ENCODE results near the gene TMEM63A. TPM values are rescaled to one million over a fixed set of nuclear protein-coding genes. Genes with fewer than 3 reads are reported as not detected.

The TMEM63A gene
- total and polyA plus RNA-seq, 2 donors (not counting 1 experiment from before 2014, with no cell fraction given) = 14.5 to 24.1 TPM

DNA sequence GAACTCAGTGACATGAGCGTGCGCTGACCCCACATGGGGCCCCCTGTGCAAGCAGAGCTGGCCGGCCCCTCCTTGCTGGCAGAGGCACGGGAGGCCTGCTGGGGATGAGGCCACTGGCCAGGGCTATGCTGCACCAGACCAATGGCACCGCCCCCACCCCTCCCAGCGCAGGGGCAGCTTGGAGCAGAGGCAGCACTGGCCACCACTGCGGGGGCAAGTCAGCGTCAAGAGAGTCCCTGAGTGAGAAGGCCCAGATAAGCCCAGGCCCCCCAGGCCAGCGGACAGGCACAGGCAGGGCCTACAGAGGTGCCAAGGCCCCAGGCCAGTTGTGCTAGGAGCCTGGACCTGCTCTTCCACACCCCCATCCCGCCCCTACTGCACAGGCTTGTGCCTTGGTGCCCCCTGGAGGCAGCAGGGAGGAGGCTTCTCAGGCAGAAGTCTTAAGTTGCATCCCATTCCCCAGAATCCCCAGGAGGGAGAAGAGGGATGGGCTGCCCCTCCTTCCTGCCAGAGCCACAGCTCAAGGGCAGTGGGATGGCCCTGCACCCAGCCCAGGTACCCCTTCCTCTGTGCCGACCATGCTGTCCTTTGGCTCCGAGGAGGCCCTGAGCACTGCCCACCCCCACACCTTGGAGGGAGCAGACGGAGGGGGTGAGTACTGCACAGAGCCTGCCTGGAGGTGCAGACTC lies 36.5 kb downstream of the TMEM63A start:
- no peak overlapping the region for H3K9ac ChIP-seq (ENCODE audit: insufficient read depth, low read length)
- no peaks in the 10 kb centered on the region for H3K27me3 ChIP-seq (ENCODE audit: control insufficient read depth, insufficient read depth, low read length)
- H2AFZ ChIP-seq (ENCODE audit: low read length) = no peak overlapping the region
- no peak overlapping the region for H3K4me2 ChIP-seq (ENCODE audit: extremely low read depth, insufficient read depth, low read length)
- TF ChIP-seq EZH2 (IDR thresholded peaks at IDR 0.05; ENCODE audit: low read length, missing control alignments) (no peak), CTCF (conservative IDR thresholded peaks at IDR 0.05 in 1 of 2, IDR thresholded peaks at IDR 0.05 in 1 of 2; ENCODE audit: low read depth in 1 of 2, low read length in 2 of 2) (peak; percentile 74 to 89)
- H3K36me3 ChIP-seq (ENCODE audit: control insufficient read depth, insufficient read depth, low read length) = peaks cover 21% of the 10 kb centered on the region
- H3K79me2 ChIP-seq (ENCODE audit: control insufficient read depth, insufficient read depth, low read length) = no peaks in the 10 kb centered on the region
- H3K9me3 ChIP-seq (ENCODE audit: control insufficient read depth, insufficient read depth, low read depth, low read length) = no peaks in the 10 kb centered on the region
- no peaks in the 10 kb centered on the region for H4K20me1 ChIP-seq (ENCODE audit: control insufficient read depth, extremely low read depth, insufficient read depth, low read length)
- H3K4me1 ChIP-seq (ENCODE audit: control insufficient read depth, extremely low read depth, insufficient read depth, low read length) = no peaks in the 10 kb centered on the region
- no peak overlapping the region for H3K4me3 ChIP-seq (replicated peaks in 1 of 4; ENCODE audit: control extremely low read depth in 1 of 4, insufficient read depth in 1 of 4, low read depth in 3 of 4, low read length in 4 of 4)
- DNase-seq (ENCODE audit: low read depth in 2 of 2) = peak; percentile 67 to 88
- H3K27ac ChIP-seq (ENCODE audit: insufficient read depth, low read length) = no peak overlapping the region

- no peak overlapping the region for H3K27ac ChIP-seq (ENCODE audit: insufficient read depth, low read length)
- no peaks in the 10 kb centered on the region for H3K4me1 ChIP-seq (ENCODE audit: control insufficient read depth, extremely low read depth, insufficient read depth, low read length)
- H4K20me1 ChIP-seq (ENCODE audit: control insufficient read depth, extremely low read depth, insufficient read depth, low read length) = no peaks in the 10 kb centered on the region
- no peak for TF ChIP-seq CTCF (conservative IDR thresholded peaks at IDR 0.05 in 1 of 2, IDR thresholded peaks at IDR 0.05 in 1 of 2; ENCODE audit: low read depth in 1 of 2, low read length in 2 of 2)
- TF ChIP-seq EZH2 (IDR thresholded peaks at IDR 0.05; ENCODE audit: low read length, missing control alignments) = no peak
- no peaks in the 10 kb centered on the region for H3K27me3 ChIP-seq (ENCODE audit: control insufficient read depth, insufficient read depth, low read length)
- no peak overlapping the region for H3K4me3 ChIP-seq (replicated peaks in 1 of 4; ENCODE audit: control extremely low read depth in 1 of 4, insufficient read depth in 1 of 4, low read depth in 3 of 4, low read length in 4 of 4)
- no peak for DNase-seq (ENCODE audit: low read depth in 2 of 2)
- peaks cover 21% of the 10 kb centered on the region for H3K36me3 ChIP-seq (ENCODE audit: control insufficient read depth, insufficient read depth, low read length)
- H3K9me3 ChIP-seq (ENCODE audit: control insufficient read depth, insufficient read depth, low read depth, low read length) = no peaks in the 10 kb centered on the region
- H2AFZ ChIP-seq (ENCODE audit: low read length) = no peak overlapping the region
- H3K79me2 ChIP-seq (ENCODE audit: control insufficient read depth, insufficient read depth, low read length) = no peaks in the 10 kb centered on the region
- no peak overlapping the region for H3K4me2 ChIP-seq (ENCODE audit: extremely low read depth, insufficient read depth, low read length)
- no peak overlapping the region for H3K9ac ChIP-seq (ENCODE audit: insufficient read depth, low read length)
These were observed 37.1 kb downstream of the TMEM63A start for GRCh38 chr1:225845097-225845496.

GRCh38 chr1:225844236-225845061 lies 37.7 kb downstream of the TMEM63A start:
- Histone ChIP-seq H3K27me3 (ENCODE audit: control insufficient read depth, insufficient read depth, low read length) (no peaks in the 10 kb centered on the region), H3K9me3 (ENCODE audit: control insufficient read depth, insufficient read depth, low read depth, low read length) (no peaks in the 10 kb centered on the region), H3K4me1 (ENCODE audit: control insufficient read depth, extremely low read depth, insufficient read depth, low read length) (no peaks in the 10 kb centered on the region), H2AFZ (ENCODE audit: low read length) (no peak overlapping the region), H3K79me2 (ENCODE audit: control insufficient read depth, insufficient read depth, low read length) (no peaks in the 10 kb centered on the region), H3K36me3 (ENCODE audit: control insufficient read depth, insufficient read depth, low read length) (peaks cover 20% of the 10 kb centered on the region), H3K27ac (ENCODE audit: insufficient read depth, low read length) (no peak overlapping the region), H4K20me1 (ENCODE audit: control insufficient read depth, extremely low read depth, insufficient read depth, low read length) (no peaks in the 10 kb centered on the region), H3K4me3 (replicated peaks in 1 of 4; ENCODE audit: control extremely low read depth in 1 of 4, insufficient read depth in 1 of 4, low read depth in 3 of 4, low read length in 4 of 4) (no peak overlapping the region), H3K4me2 (ENCODE audit: extremely low read depth, insufficient read depth, low read length) (no peak overlapping the region), H3K9ac (ENCODE audit: insufficient read depth, low read length) (no peak overlapping the region)
- DNase-seq (ENCODE audit: low read depth in 2 of 2) = no peak
- TF ChIP-seq EZH2 (IDR thresholded peaks at IDR 0.05; ENCODE audit: low read length, missing control alignments) = no peak
- no peak for TF ChIP-seq CTCF (conservative IDR thresholded peaks at IDR 0.05 in 1 of 2, IDR thresholded peaks at IDR 0.05 in 1 of 2; ENCODE audit: low read depth in 1 of 2, low read length in 2 of 2)

Data from fibroblast of lung (primary cell).